HUES6 (cell line): ENCODE data around the gene LDB2.
"Not testable (repeated sequence)": the region's sequence is repeated elsewhere in the genome, so short reads cannot be mapped to it uniquely, and the experiment has no call there.

ENCODE experiments used
- H3K27ac ChIP-seq: 2 replicates; pipeline ENCODE4 v1.7.0; 2013; ENCODE audit warnings: low read depth, mild to moderate bottlenecking, low read length, inconsistent platforms
- H3K27me3 ChIP-seq: 2 replicates; pipeline ENCODE4 v1.6.1; 2013; ENCODE audit warnings: low read length; ENCODE audit not compliant: control insufficient read depth, insufficient read depth
- H3K36me3 ChIP-seq: 2 replicates; pipeline ENCODE4 v1.6.1; 2013; ENCODE audit warnings: low read length; ENCODE audit not compliant: control insufficient read depth, insufficient read depth
- H3K4me1 ChIP-seq: 2 replicates; pipeline ENCODE4 v1.6.1; 2013; ENCODE audit warnings: low read length; ENCODE audit not compliant: control insufficient read depth, insufficient read depth
- H3K4me3 ChIP-seq: 2 replicates; pipeline ENCODE4 v1.5.1; 2013; ENCODE audit warnings: low read depth, low read length
- H3K9ac ChIP-seq: one replicate; pipeline ENCODE4 v1.6.1; 2013; ENCODE audit warnings: mild to moderate bottlenecking, low read length
- H3K9me3 ChIP-seq: 2 replicates; pipeline ENCODE4 v1.6.1; 2013; ENCODE audit warnings: low read depth, low read length; ENCODE audit not compliant: control insufficient read depth, insufficient read depth

LDB2 gene

GRCh38 chr4:16655111-16655510 lies 243.3 kb downstream of the LDB2 start:
- Histone ChIP-seq H3K9ac (no peak overlapping the region), H3K4me1 (no peaks in the 10 kb centered on the region), H3K9me3 (no peaks in the 10 kb centered on the region), H3K27me3 (no peaks in the 10 kb centered on the region), H3K4me3 (no peak overlapping the region), H3K36me3 (no peaks in the 10 kb centered on the region), H3K27ac (no peak overlapping the region)

- Histone ChIP-seq H3K27me3 (no peaks in the 10 kb centered on the region), H3K4me3 (no peak overlapping the region), H3K9ac (no peak overlapping the region), H3K27ac (no peak overlapping the region), H3K4me1 (no peaks in the 10 kb centered on the region), H3K36me3 (no peaks in the 10 kb centered on the region), H3K9me3 (no peaks in the 10 kb centered on the region)
These were observed 245.6 kb downstream of the LDB2 start for GRCh38 chr4:16652732-16653305.

GRCh38 chr4:16646459-16646858 lies 252.0 kb downstream of the LDB2 start:
- Histone ChIP-seq H3K36me3 (no peaks in the 10 kb centered on the region), H3K9me3 (no peaks in the 10 kb centered on the region), H3K4me1 (no peaks in the 10 kb centered on the region), H3K27me3 (no peaks in the 10 kb centered on the region), H3K27ac (no peak overlapping the region), H3K9ac (no peak overlapping the region), H3K4me3 (no peak overlapping the region)

GRCh38 chr4:16643893-16644292 lies 254.6 kb downstream of the LDB2 start:
- Histone ChIP-seq H3K27me3 (no peaks in the 10 kb centered on the region), H3K4me1 (no peaks in the 10 kb centered on the region), H3K4me3 (no peak overlapping the region), H3K9me3 (no peaks in the 10 kb centered on the region), H3K9ac (no peak overlapping the region), H3K36me3 (no peaks in the 10 kb centered on the region), H3K27ac (no peak overlapping the region)

GRCh38 chr4:16642897-16643296 lies 255.5 kb downstream of the LDB2 start:
- no peaks in the 10 kb centered on the region for H3K4me1 ChIP-seq
- no peak overlapping the region for H3K9ac ChIP-seq
- no peaks in the 10 kb centered on the region for H3K27me3 ChIP-seq
- H3K27ac ChIP-seq: no peak overlapping the region
- no peak overlapping the region for H3K4me3 ChIP-seq
- H3K9me3 ChIP-seq: no peaks in the 10 kb centered on the region
- H3K36me3 ChIP-seq: no peaks in the 10 kb centered on the region

GRCh38 chr4:16641971-16642370 lies 256.5 kb downstream of the LDB2 start:
- Histone ChIP-seq H3K4me1 (no peaks in the 10 kb centered on the region), H3K9ac (no peak overlapping the region), H3K27me3 (no peaks in the 10 kb centered on the region), H3K4me3 (no peak overlapping the region), H3K27ac (no peak overlapping the region), H3K36me3 (no peaks in the 10 kb centered on the region), H3K9me3 (no peaks in the 10 kb centered on the region)

GRCh38 chr4:16636912-16637630 lies 261.4 kb downstream of the LDB2 start:
- Histone ChIP-seq H3K9ac (no peak overlapping the region), H3K9me3 (0 out of 2 replicates have a peak, but pooled peaks cover 3% of the 10 kb centered on the region), H3K27me3 (no peaks in the 10 kb centered on the region), H3K36me3 (no peaks in the 10 kb centered on the region), H3K27ac (no peak overlapping the region), H3K4me3 (no peak overlapping the region), H3K4me1 (peaks cover 6% of the 10 kb centered on the region; the same call in 1 of the 2 replicates)

- Histone ChIP-seq H3K4me1 (peaks cover 6% of the 10 kb centered on the region; the same call in 1 of the 2 replicates), H3K9ac (no peak overlapping the region), H3K4me3 (no peak overlapping the region), H3K36me3 (no peaks in the 10 kb centered on the region), H3K27ac (no peak overlapping the region), H3K9me3 (0 out of 2 replicates have a peak, but pooled peaks cover 3% of the 10 kb centered on the region), H3K27me3 (no peaks in the 10 kb centered on the region)
These were observed 262.1 kb downstream of the LDB2 start for GRCh38 chr4:16636304-16636703.

- not testable (repeated sequence) for H3K4me3 ChIP-seq, H3K27me3 ChIP-seq, H3K9me3 ChIP-seq, H3K4me1 ChIP-seq, H3K27ac ChIP-seq, H3K9ac ChIP-seq, H3K36me3 ChIP-seq
These were observed 269.2 kb downstream of the LDB2 start for GRCh38 chr4:16629274-16629673.

- H3K27me3 ChIP-seq, H3K9ac ChIP-seq, H3K4me1 ChIP-seq, H3K4me3 ChIP-seq, H3K27ac ChIP-seq, H3K9me3 ChIP-seq, H3K36me3 ChIP-seq: not testable (repeated sequence)
These were observed 269.6 kb downstream of the LDB2 start for GRCh38 chr4:16628835-16629234.

- no peaks in the 10 kb centered on the region for H3K27me3 ChIP-seq
- H3K36me3 ChIP-seq: no peaks in the 10 kb centered on the region
- no peaks in the 10 kb centered on the region for H3K4me1 ChIP-seq
- H3K4me3 ChIP-seq: no peak overlapping the region
- H3K9me3 ChIP-seq: no peaks in the 10 kb centered on the region
- H3K9ac ChIP-seq: no peak overlapping the region
- no peak overlapping the region for H3K27ac ChIP-seq
These were observed 270.4 kb downstream of the LDB2 start for GRCh38 chr4:16627999-16628398.
